ENCODE results near the gene COL10A1. TPM values are rescaled to one million over a fixed set of nuclear protein-coding genes. Genes with fewer than 3 reads are reported as not detected.

COL10A1 gene
- total and polyA plus RNA-seq, 2 experiments from 2014 or later, result 0.28 to 0.31 TPM

DNA sequence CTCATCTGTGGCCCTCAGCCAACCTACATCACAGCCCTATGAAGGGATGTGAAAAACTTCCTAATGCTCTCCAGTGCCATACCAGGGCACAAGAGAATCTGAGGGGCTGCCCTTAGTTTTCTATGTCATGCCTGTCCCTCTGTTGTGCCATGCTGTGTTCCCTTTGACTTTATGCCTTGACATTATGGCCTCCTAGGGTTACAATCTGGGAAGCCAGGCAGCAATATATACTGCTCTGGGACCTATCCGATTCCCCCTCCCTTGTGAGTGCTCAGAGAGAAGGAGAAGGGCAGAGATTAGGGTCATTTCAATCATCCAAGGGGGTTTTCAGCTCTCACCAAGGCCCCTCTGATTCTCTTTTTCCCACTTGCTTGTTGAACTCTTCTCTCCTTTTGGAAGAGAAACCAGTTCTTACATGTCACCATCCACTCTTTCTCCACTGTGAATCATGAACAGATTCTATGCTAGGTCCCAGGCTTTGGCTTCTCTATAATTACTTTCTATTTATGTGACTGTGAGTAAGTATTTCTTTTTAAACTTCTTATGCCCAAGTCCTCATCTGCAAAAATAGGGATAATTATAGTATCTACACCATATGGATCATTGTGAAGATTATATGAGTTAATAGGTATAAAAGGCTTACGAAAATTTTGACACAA is 51.1 kb downstream of the COL10A1 start (continued):
- TF ChIP-seq, protein P1, sequence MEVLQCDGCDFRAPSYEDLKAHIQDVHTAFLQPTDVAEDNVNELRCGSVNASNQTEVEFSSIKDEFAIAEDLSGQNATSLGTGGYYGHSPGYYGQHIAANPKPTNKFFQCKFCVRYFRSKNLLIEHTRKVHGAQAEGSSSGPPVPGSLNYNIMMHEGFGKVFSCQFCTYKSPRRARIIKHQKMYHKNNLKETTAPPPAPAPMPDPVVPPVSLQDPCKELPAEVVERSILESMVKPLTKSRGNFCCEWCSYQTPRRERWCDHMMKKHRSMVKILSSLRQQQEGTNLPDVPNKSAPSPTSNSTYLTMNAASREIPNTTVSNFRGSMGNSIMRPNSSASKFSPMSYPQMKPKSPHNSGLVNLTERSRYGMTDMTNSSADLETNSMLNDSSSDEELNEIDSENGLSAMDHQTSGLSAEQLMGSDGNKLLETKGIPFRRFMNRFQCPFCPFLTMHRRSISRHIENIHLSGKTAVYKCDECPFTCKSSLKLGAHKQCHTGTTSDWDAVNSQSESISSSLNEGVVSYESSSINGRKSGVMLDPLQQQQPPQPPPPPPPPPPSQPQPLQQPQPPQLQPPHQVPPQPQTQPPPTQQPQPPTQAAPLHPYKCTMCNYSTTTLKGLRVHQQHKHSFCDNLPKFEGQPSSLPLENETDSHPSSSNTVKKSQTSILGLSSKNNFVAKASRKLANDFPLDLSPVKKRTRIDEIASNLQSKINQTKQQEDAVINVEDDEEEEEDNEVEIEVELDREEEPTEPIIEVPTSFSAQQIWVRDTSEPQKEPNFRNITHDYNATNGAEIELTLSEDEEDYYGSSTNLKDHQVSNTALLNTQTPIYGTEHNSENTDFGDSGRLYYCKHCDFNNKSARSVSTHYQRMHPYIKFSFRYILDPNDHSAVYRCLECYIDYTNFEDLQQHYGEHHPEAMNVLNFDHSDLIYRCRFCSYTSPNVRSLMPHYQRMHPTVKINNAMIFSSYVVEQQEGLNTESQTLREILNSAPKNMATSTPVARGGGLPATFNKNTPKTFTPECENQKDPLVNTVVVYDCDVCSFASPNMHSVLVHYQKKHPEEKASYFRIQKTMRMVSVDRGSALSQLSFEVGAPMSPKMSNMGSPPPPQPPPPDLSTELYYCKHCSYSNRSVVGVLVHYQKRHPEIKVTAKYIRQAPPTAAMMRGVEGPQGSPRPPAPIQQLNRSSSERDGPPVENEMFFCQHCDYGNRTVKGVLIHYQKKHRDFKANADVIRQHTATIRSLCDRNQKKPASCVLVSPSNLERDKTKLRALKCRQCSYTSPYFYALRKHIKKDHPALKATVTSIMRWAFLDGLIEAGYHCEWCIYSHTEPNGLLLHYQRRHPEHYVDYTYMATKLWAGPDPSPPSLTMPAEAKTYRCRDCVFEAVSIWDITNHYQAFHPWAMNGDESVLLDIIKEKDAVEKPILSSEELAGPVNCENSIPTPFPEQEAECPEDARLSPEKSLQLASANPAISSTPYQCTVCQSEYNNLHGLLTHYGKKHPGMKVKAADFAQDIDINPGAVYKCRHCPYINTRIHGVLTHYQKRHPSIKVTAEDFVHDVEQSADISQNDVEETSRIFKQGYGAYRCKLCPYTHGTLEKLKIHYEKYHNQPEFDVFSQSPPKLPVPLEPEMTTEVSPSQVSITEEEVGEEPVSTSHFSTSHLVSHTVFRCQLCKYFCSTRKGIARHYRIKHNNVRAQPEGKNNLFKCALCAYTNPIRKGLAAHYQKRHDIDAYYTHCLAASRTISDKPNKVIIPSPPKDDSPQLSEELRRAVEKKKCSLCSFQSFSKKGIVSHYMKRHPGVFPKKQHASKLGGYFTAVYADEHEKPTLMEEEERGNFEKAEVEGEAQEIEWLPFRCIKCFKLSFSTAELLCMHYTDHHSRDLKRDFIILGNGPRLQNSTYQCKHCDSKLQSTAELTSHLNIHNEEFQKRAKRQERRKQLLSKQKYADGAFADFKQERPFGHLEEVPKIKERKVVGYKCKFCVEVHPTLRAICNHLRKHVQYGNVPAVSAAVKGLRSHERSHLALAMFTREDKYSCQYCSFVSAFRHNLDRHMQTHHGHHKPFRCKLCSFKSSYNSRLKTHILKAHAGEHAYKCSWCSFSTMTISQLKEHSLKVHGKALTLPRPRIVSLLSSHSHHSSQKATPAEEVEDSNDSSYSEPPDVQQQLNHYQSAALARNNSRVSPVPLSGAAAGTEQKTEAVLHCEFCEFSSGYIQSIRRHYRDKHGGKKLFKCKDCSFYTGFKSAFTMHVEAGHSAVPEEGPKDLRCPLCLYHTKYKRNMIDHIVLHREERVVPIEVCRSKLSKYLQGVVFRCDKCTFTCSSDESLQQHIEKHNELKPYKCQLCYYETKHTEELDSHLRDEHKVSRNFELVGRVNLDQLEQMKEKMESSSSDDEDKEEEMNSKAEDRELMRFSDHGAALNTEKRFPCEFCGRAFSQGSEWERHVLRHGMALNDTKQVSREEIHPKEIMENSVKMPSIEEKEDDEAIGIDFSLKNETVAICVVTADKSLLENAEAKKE (CRISPR knock-in tag; IDR thresholded peaks at IDR 0.05), result no peak
- no peak for TF ChIP-seq POLR2AphosphoS5 (IDR thresholded peaks at IDR 0.05; ENCODE audit: low read depth)
- TF ChIP-seq EZH2 (IDR thresholded peaks at IDR 0.05; ENCODE audit: low read depth, unreplicated experiment), result no peak
- no peak for TF ChIP-seq CREB1 (CRISPR knock-in tag; IDR thresholded peaks at IDR 0.05; ENCODE audit: low read depth)
- TF ChIP-seq STAT1 (IDR thresholded peaks at IDR 0.05; ENCODE audit: unreplicated experiment), result no peak
- no peak for TF ChIP-seq NANOG (IDR thresholded peaks at IDR 0.05; ENCODE audit: borderline replicate concordance)
- no peak for TF ChIP-seq JUNB (IDR thresholded peaks at IDR 0.05; ENCODE audit: unreplicated experiment)

DNA sequence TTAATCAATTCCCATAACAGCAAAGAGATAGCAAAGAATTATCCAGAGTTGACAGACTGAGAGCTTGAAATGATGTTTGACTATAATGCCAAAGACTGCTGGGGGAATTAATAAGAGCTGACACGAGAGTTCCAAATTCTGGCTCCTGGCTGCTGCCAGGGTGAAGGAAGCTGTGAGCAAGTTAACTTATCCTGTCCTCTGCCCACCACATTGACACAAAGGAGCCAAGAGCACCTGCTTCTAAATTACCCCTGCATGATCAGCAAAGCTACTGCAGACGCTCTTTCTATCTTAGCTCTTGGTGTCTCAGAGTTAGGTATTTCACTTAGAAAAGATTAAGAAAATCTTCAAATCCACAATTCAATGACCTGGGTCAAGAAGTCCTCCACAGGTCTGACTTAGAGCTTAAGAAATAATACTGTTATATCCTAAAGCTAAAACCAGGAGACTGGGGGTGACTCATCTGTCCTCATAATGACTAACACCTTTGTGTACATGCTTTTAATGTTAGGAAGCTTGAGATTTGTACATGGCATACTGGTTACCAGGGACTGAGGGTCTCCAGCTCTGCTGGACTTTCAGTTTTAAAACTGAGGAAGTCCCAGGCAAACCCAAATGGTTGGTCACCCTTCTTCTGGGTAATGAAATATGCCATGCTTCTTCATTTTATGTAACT is 52.0 kb downstream of the COL10A1 start:
- Histone ChIP-seq H3K9me2 (ENCODE audit: insufficient read depth) (no peaks in the 10 kb centered on the region), H3K4me2 (no peak overlapping the region), H4K20me1 (replicated peaks; ENCODE audit: insufficient read depth) (no peaks in the 10 kb centered on the region), H3K4me3 (no peak overlapping the region), H3K36me3 (ENCODE audit: insufficient read depth) (no peaks in the 10 kb centered on the region), H3K27me3 (ENCODE audit: insufficient read depth) (no peaks in the 10 kb centered on the region), H3F3A (replicated peaks; ENCODE audit: low read depth) (no peaks in the 10 kb centered on the region), H3K4me1 (ENCODE audit: insufficient read depth) (no peaks in the 10 kb centered on the region; the same call in 1 of the 2 replicates), H2AFZ (no peak overlapping the region; the same call in 1 of the 2 replicates), H3K79me2 (replicated peaks; ENCODE audit: insufficient read depth) (no peaks in the 10 kb centered on the region), H3K27ac (ENCODE audit: low read depth) (no peak overlapping the region)
- Mint-ChIP-seq H3K36me3 (ENCODE audit: low read depth) (no peaks in the 10 kb centered on the region), H3K4me3 (no peak overlapping the region), H3K9me3 (no peaks in the 10 kb centered on the region), H3K4me1 (peaks cover 10% of the 10 kb centered on the region), H3K27ac (no peak overlapping the region), H3K27me3 (ENCODE audit: insufficient read depth, low read depth, poor library complexity) (no peaks in the 10 kb centered on the region)
- DNase-seq (ENCODE audit: low spot score) (no peak), ATAC-seq (no peak)
- no peak for TF ChIP-seq CTCF (conservative IDR thresholded peaks at IDR 0.05; ENCODE audit: low read depth in 2 of 2)
- TF ChIP-seq ZNF331 (CRISPR knock-in tag; IDR thresholded peaks at IDR 0.05; ENCODE audit: low read depth), result no peak
- TF ChIP-seq EZH2phosphoT487 (IDR thresholded peaks at IDR 0.05; ENCODE audit: unreplicated experiment), result no peak
- TF ChIP-seq POLR2AphosphoS5 (IDR thresholded peaks at IDR 0.05; ENCODE audit: low read depth), result no peak
- TF ChIP-seq CREB1 (CRISPR knock-in tag; IDR thresholded peaks at IDR 0.05; ENCODE audit: low read depth), result no peak
- no peak for TF ChIP-seq REST (IDR thresholded peaks at IDR 0.05; ENCODE audit: unreplicated experiment)

Measured in GM23338 (cell line).